Measurements from ENCODE around the gene FLRT2.

The FLRT2 gene

DNA sequence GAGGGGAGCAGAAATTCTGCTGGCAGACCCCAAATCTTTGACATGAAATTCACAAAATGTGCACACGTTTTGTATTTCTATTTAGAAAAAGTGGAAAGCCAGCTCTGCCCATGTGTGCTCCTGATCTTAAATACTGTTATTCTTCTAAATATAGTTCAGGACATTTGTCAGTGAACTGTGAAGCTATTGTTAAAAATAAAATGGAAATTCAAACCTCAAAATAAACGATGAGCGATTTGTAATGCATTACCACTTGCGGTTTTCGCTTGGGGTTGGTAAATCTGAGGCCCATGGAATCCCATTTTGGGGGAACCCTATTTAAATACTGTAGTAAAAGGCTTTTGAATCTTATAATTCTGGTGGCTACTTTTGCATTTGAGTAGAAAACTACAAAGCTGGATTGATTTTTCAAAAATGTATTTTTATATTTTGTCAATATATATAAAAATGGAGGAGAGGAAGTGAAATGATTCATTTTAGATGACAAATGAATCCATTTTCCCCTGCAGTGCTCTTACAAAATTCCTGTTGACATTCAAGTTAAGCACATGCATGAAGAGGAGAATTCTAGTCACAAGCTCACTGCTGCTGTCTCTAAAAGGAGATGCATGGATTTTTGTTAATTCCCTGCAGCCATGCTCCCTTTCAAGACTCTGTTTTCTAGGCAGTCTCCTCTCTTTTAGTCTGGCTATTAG, 47.1 kb downstream of the FLRT2 start:
- TF ChIP-seq RAD21 (IDR thresholded peaks at IDR 0.05; ENCODE audit: low read depth) (no peak), TAF1 (IDR thresholded peaks at IDR 0.05; ENCODE audit: low read depth) (no peak), EGR1 (IDR thresholded peaks at IDR 0.05) (no peak), TCF12 (IDR thresholded peaks at IDR 0.05; ENCODE audit: low read depth) (no peak)
- TF ChIP-seq, protein P1, sequence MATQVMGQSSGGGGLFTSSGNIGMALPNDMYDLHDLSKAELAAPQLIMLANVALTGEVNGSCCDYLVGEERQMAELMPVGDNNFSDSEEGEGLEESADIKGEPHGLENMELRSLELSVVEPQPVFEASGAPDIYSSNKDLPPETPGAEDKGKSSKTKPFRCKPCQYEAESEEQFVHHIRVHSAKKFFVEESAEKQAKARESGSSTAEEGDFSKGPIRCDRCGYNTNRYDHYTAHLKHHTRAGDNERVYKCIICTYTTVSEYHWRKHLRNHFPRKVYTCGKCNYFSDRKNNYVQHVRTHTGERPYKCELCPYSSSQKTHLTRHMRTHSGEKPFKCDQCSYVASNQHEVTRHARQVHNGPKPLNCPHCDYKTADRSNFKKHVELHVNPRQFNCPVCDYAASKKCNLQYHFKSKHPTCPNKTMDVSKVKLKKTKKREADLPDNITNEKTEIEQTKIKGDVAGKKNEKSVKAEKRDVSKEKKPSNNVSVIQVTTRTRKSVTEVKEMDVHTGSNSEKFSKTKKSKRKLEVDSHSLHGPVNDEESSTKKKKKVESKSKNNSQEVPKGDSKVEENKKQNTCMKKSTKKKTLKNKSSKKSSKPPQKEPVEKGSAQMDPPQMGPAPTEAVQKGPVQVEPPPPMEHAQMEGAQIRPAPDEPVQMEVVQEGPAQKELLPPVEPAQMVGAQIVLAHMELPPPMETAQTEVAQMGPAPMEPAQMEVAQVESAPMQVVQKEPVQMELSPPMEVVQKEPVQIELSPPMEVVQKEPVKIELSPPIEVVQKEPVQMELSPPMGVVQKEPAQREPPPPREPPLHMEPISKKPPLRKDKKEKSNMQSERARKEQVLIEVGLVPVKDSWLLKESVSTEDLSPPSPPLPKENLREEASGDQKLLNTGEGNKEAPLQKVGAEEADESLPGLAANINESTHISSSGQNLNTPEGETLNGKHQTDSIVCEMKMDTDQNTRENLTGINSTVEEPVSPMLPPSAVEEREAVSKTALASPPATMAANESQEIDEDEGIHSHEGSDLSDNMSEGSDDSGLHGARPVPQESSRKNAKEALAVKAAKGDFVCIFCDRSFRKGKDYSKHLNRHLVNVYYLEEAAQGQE (IDR thresholded peaks at IDR 0.05; ENCODE audit: low read depth), result no peak

DNA sequence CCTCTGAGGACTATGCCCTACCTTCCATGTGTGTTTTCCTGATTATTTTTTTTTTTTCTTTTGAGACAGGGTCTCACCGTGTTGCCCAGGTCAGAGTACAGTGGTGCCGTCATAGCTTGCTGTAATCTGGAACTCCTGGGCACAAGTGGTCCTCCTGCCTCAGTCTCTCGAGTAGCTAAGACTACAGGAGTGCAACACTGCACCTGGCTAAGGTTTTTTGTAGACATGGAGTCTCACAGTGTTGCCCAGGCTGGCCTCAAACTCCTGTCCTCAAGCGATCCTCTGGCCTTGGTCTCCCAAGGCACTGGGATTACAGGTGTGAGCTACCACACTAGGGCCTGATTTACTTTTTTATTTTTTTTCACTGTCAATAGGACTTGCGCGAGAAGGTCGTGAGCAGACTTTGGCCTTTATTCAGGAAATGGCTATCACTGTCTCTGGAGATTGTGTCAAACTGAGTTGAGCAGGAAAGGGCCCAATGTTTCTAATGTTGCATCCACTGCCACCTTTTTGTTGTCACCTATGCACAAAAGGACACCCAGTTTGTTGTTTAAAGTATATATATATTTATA, 47.7 kb downstream of the FLRT2 start:
- TF ChIP-seq EGR1 (IDR thresholded peaks at IDR 0.05), result no peak
- TF ChIP-seq NFIC (IDR thresholded peaks at IDR 0.05), result no peak
- TF ChIP-seq CREB1 (IDR thresholded peaks at IDR 0.05; ENCODE audit: low read depth), result no peak

DNA sequence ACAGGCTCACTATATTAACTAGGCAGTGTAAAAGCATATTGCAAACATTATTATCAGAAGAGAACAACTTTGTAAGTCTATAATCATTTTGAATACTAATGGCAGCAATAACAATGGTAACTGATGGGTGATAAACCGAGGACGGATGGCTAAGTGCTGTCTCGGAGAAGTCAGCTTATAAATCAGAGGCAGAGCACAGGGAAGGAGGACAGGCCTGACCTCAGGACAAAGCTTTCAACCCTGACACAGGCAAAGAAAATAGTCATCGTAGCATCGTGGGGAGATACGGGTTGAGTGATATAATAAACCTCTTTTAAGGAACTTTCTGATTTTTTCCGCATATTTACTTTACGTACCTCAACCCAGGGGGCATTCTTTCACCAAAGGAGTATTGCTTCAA, 48.4 kb downstream of the FLRT2 start:
- TF ChIP-seq ZBTB7A (IDR thresholded peaks at IDR 0.05; ENCODE audit: low read depth) (no peak), EGR1 (IDR thresholded peaks at IDR 0.05) (no peak), CEBPB (IDR thresholded peaks at IDR 0.05) (no peak), YY1 (IDR thresholded peaks at IDR 0.05; ENCODE audit: low read depth) (no peak), TEAD4 (IDR thresholded peaks at IDR 0.05) (no peak), TCF12 (IDR thresholded peaks at IDR 0.05; ENCODE audit: low read depth) (no peak)
- TF ChIP-seq, protein P2, sequence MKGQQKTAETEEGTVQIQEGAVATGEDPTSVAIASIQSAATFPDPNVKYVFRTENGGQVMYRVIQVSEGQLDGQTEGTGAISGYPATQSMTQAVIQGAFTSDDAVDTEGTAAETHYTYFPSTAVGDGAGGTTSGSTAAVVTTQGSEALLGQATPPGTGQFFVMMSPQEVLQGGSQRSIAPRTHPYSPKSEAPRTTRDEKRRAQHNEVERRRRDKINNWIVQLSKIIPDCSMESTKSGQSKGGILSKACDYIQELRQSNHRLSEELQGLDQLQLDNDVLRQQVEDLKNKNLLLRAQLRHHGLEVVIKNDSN (IDR thresholded peaks at IDR 0.05), result no peak

DNA sequence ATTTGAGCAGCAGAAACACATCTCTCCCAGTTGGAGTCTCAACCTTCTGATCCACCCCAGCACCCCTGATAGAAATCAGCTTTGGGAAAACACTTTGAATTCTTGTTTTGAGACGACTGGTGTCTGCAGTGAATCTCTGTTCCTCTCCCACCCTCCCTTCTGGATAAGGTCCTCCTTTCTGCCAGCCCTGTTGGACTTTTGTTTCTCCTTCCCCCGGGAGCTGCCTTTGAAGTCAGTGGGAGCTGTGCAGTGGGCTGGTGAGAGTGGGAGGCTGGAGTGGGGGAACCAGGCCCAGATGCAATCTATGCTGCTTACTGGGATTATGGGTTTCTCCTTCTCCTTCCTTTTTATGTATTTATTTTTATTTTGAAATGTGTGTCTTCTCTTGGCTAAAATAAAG, 49.0 kb downstream of the FLRT2 start:
- TF ChIP-seq RAD21 (IDR thresholded peaks at IDR 0.05; ENCODE audit: low read depth) (no peak), NFIC (IDR thresholded peaks at IDR 0.05) (no peak), CEBPB (IDR thresholded peaks at IDR 0.05) (no peak), ZBTB7A (IDR thresholded peaks at IDR 0.05; ENCODE audit: low read depth) (no peak)
- TF ChIP-seq, protein P1 (IDR thresholded peaks at IDR 0.05; ENCODE audit: low read depth), result no peak

DNA sequence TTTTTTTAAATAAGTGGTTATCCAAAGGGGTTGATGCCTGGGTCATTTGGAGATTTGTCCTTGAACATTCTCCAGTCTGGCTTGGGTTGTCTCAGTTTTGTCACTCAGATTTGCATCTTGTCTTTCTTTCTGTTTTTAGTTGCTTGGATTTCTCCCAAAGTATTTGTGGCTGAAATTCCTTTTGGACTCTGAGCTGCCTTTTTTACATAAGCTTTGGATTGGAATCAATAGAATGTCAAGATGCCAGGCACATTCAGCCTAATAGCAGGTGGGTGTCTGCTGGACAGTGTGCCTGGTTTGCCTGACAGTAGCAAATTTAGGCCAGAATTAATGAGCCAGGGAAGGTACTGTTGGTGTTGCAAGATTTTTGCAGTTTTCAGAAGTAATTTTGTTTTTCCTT, 50.0 kb downstream of the FLRT2 start:
- TF ChIP-seq YY1 (IDR thresholded peaks at IDR 0.05; ENCODE audit: low read depth) (no peak), TCF12 (IDR thresholded peaks at IDR 0.05; ENCODE audit: low read depth) (no peak), TAF1 (IDR thresholded peaks at IDR 0.05; ENCODE audit: low read depth) (no peak), FOXM1 (IDR thresholded peaks at IDR 0.05; ENCODE audit: borderline replicate concordance, low read depth) (no peak), EGR1 (IDR thresholded peaks at IDR 0.05) (no peak), ZBTB7A (IDR thresholded peaks at IDR 0.05; ENCODE audit: low read depth) (no peak), RAD21 (IDR thresholded peaks at IDR 0.05; ENCODE audit: low read depth) (no peak), NFIC (IDR thresholded peaks at IDR 0.05) (no peak), CREB1 (IDR thresholded peaks at IDR 0.05; ENCODE audit: low read depth) (no peak)
- TF ChIP-seq, protein P3, sequence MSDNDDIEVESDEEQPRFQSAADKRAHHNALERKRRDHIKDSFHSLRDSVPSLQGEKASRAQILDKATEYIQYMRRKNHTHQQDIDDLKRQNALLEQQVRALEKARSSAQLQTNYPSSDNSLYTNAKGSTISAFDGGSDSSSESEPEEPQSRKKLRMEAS (IDR thresholded peaks at IDR 0.05), result no peak
- TF ChIP-seq, protein P2 (IDR thresholded peaks at IDR 0.05), result no peak
- TF ChIP-seq, protein P1 (IDR thresholded peaks at IDR 0.05; ENCODE audit: low read depth), result no peak

Measured in Ishikawa (cell line).